IMR-90 (cell line): ENCODE results near the gene CYP46A1.

Experiments used
- BHLHE40 ChIP-seq: fragments of 150-350 bp; IDR thresholded peaks from 2 replicates; pipeline ENCODE4 v1.6.1; 2016; ENCODE audit warnings: mild to moderate bottlenecking, low read depth, low read length
- CEBPB ChIP-seq: IDR thresholded peaks from 2 replicates; pipeline ENCODE4 v1.6.1; 2012; ENCODE audit warnings: low read depth, low read length, improper control_type of control experiment
- CTCF ChIP-seq: conservative IDR thresholded peaks from 2 replicates; pipeline ENCODE4 v1.5.1; 2012; ENCODE audit warnings: mild to moderate bottlenecking, low read depth, low read length, improper control_type of control experiment
- MAFK ChIP-seq: IDR thresholded peaks from 2 replicates; pipeline ENCODE4 v1.6.1; 2012; ENCODE audit warnings: low read depth, low read length, improper control_type of control experiment
- MXI1 ChIP-seq: IDR thresholded peaks from 2 replicates; pipeline ENCODE4 v1.6.1; 2012; ENCODE audit warnings: low read depth, mild to moderate bottlenecking, low read length, moderate library complexity, borderline replicate concordance
- POLR2A ChIP-seq: IDR thresholded peaks from 2 replicates; pipeline ENCODE4 v1.6.1; 2012; ENCODE audit warnings: mild to moderate bottlenecking, low read depth, low read length
- RAD21 ChIP-seq: IDR thresholded peaks from 2 replicates; pipeline ENCODE4 v1.6.1; 2012; ENCODE audit warnings: low read length, improper control_type of control experiment
- SMC3 ChIP-seq: fragments of 150-350 bp; IDR thresholded peaks from 2 replicates; pipeline ENCODE4 v1.6.1; 2016; ENCODE audit warnings: low read depth, mild to moderate bottlenecking, antibody characterized with exemption, low read length, moderate library complexity

DNA sequence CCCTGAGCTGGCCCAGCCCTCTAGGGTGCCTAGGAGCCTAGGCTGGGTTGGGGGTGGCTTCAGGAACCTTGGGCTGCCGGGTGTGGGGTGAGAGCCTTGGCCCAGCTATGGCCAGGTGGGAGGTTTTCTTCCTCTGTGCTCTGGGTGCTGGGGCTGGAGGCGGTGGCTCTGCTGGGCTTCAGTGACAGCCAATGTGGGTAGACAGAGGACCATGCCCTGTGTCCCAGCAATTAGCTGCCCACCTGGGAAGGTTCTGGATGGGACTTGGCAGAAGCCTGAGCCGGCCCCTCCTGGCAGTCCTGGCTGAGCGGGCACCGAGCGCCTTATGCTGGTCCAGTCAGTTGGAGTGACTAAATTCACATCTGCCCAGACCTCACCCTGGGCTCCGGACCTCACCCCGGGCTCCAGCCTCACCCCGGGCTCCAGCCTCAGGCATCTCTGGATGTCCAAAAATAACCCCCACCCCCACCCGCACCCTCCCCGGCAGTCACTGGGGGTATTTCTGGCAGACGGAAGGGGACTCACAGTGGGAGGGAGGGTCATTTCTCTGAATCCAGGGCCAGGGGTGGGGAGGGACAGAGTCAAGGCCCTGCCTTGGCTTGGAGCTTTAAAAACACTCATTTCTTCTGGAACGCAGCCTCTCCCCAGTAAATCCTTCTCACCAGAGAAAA is 46.9 kb downstream of the CYP46A1 start:
- TF ChIP-seq BHLHE40, result no peak
- TF ChIP-seq POLR2A, result no peak
- no peak for TF ChIP-seq CTCF
- no peak for TF ChIP-seq CEBPB
- TF ChIP-seq MAFK, result no peak
- no peak for TF ChIP-seq MXI1
- TF ChIP-seq RAD21, result no peak
- TF ChIP-seq SMC3, result no peak
